Heart left ventricle (tissue), 13 donors: ENCODE data around the gene WLS.

Source experiments
- CTCF ChIP-seq, 12 donors: fragments of 200-600 bp; sonication (generic) in 4 of 12; IDR thresholded peaks; one replicate each; pipeline versions ENCODE4 v1.5.0 to v1.8.0; 2018 to 2022; ENCODE audit warnings: antibody characterized with exemption in 12 of 12, mild to moderate bottlenecking in 5 of 12
- POLR2A ChIP-seq, 2 donors: fragments of 450-650 bp; IDR thresholded peaks; one replicate each; pipeline ENCODE4 v1.6.1; 2017; ENCODE audit warnings: antibody characterized with exemption in 2 of 2, mild to moderate bottlenecking in 2 of 2, moderate library complexity in 2 of 2
- donor health status: ischemic (EF 13 %, LVEDD 7.1; RV severe dilation, severe dysfunction).
- donor health status: DM: no; HTN: yes; CAD: no.
- donor health status: DM: no; HTN: no; CAD: no.
- donor health status: ischemic (EF 25% LVEDD 6.9; RV normal size, moderate dysfunction).
- donor health status: ischemic (EF 25% LVEDD 5.7; RV mildly dilated, moderate dysfunction).
- donor health status: ischemic (EF 35%, LVEDD 5.7; RV mildly dilated, moderate dysfunction).
- donor health status: nonischemic (EF 11% LVEDD 7.7; RV severe dilation, severe dysfunction).
- donor health status: DM: yes; HTN: yes; CAD: no.
- donor health status: PGD.
- donor health status: ischemic (EF 29% LVEDD 5.4; RV normal size, mild dysfunction).
- donor health status: nonischemic (EF 23%, LVEDD 6.1; RV moderate dilation, normal function).

DNA sequence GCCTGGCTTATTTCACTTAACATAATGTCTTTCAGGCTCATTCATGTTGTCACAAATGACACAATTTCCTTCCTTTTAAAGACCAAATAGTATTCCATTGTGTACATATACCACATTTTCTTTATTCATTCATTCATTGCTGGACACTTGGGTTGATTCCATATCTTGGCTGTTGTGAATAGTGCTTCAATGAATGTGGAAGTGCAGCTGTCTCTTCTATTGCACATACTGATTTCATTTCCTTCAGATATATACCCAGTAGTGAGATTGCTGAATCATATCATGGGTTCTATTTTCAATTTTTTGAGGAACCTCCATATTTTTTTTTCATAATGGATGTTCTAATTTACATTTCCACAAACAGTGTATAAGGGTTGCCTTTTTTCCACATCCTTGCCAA is 38.6 kb upstream of the WLS start:
- TF ChIP-seq CTCF (IDR thresholded peaks at IDR 0.05) (no peak), POLR2A (IDR thresholded peaks at IDR 0.05) (no peak)
